ENCODE measurements around the gene STXBP5L.
"Not testable (repeated sequence)": the region's sequence is repeated elsewhere in the genome, so short reads cannot be mapped to it uniquely, and the experiment has no call there.

Gene STXBP5L

DNA sequence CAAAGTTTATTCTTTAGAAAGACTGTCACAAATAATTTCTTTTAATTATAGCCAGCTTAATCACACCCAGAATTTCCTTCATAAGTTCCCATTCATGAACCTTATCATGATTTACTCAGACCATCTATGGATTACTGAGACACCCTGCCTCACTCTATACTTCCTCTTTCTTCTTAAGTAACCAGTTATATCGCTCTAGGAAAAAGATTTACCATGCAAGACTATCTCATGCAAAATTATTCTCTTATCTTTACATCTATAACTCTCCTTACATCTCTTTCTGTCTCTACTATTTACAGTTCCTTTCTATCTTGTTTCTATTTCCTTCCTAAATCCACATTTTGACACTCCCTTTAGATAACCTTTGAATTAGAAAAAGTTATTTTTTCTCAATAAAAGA is 321.0 kb downstream of the STXBP5L start:
- no peak overlapping the region for H3K4me3 ChIP-seq (replicated peaks; ENCODE audit: low read depth, low read length)
- TF ChIP-seq, protein P1, sequence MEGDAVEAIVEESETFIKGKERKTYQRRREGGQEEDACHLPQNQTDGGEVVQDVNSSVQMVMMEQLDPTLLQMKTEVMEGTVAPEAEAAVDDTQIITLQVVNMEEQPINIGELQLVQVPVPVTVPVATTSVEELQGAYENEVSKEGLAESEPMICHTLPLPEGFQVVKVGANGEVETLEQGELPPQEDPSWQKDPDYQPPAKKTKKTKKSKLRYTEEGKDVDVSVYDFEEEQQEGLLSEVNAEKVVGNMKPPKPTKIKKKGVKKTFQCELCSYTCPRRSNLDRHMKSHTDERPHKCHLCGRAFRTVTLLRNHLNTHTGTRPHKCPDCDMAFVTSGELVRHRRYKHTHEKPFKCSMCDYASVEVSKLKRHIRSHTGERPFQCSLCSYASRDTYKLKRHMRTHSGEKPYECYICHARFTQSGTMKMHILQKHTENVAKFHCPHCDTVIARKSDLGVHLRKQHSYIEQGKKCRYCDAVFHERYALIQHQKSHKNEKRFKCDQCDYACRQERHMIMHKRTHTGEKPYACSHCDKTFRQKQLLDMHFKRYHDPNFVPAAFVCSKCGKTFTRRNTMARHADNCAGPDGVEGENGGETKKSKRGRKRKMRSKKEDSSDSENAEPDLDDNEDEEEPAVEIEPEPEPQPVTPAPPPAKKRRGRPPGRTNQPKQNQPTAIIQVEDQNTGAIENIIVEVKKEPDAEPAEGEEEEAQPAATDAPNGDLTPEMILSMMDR (IDR thresholded peaks at IDR 0.05; ENCODE audit: low read length, missing control alignments): no peak
- no peak for DNase-seq (ENCODE audit: low read depth)

DNA sequence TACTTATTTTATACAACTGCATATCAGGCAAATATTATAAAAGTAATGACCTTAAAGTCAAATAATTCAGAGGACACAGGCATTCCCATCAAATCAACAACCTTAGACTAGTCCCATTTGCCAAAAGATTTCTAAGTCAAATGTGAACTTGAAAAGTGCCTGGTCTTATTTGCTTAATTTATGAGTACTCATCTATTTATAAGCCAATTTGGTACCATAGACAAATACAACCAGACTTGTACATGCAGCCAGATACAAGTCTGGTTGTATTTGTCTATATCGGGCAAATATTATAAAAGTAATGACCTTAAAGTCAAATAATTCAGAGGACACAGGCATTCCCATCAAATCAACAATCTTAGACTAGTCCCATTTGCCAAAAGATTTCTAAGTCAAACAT is 322.2 kb downstream of the STXBP5L start:
- DNase-seq (ENCODE audit: low read depth); H3K4me3 ChIP-seq (replicated peaks; ENCODE audit: low read depth, low read length): not testable (repeated sequence)

DNA sequence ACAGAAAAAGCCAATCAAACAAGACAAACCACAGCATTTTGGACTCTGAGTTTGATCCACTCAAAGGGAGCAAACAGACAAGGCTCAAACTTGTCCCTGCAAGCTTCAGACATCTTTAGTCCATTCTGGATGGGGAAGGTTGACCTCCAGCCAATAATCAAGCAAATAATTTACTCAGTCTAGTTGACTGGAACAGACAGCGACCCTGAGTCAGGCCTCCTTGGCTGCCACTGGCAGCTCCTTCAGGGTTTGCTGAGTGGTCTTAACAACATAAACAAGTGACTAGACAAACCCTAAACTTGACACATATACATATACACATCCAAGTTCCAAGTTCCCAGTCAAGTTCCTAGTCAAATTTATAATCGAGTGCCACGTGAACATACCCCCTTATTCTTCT is 323.9 kb downstream of the STXBP5L start:
- TF ChIP-seq, protein P1 (IDR thresholded peaks at IDR 0.05; ENCODE audit: low read length, missing control alignments): no peak
- DNase-seq (ENCODE audit: low read depth): no peak
- H3K4me3 ChIP-seq (replicated peaks; ENCODE audit: low read depth, low read length): no peak overlapping the region

DNA sequence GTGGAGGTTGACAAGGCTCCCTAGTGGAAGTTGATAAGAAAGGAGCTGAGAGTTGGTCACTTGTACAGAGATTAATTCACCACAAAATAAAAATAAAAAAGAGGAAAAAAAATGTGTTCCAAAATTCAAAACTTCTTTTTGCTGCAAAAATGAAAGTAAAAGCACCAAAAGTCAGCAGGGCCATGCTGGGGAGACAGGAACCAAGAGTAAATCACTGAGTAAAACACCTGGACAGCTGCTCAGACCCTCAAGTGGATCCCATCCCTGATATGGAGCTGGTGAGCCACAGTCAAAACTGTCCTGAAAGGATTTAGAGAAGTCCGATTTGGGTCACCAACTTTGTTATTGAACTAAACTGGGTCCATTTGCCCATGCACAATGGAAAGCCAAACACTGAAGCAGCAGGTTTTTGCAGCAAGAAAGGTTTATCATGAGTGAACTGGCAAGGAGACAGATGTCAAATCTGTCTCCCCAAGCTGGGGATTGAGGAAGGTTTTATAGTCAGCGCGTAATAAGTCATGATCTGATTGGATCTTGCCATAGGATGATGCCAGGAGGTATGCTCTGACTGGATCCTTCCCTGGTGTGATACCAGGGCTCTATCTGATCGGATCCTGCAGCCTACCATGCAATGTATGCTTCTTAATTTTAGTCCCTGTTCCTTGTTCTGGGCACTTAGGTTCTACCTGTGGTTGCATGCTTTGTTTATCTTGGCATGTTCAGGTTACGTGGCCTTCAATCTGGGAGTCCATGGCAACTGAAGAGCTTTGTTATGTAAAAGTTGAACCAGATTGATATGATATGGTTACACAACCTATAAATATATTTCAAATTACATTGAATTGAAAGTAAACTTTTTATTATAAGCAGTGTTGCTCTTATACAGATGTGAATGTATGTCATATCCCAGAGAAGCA is 324.6 kb downstream of the STXBP5L start:
- no peak for DNase-seq (ENCODE audit: low read depth)
- TF ChIP-seq, protein P1 (IDR thresholded peaks at IDR 0.05; ENCODE audit: low read length, missing control alignments): no peak
- no peak overlapping the region for H3K4me3 ChIP-seq (replicated peaks; ENCODE audit: low read depth, low read length)

DNA sequence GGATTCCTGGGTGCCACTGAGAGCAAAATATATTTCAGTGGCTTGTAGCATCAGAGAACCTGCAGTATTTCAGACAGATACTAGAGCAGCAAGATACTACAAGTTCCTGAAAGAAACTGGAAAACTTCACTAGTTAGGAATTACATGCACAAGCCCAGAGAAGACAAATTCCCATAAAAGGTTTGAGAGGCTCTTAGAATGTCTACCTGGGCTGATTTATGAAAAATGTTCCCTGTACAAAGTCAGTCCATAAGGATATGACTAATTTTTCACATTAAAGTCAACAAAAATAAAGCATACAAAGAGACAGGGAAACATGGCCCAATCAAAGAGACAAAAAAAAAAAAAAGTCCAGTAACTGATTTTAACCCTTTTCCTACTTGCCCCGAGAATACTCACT is 335.2 kb downstream of the STXBP5L start:
- DNase-seq (ENCODE audit: low read depth): no peak
- TF ChIP-seq, protein P1 (IDR thresholded peaks at IDR 0.05; ENCODE audit: low read length, missing control alignments): no peak
- H3K4me3 ChIP-seq (replicated peaks; ENCODE audit: low read depth, low read length): no peak overlapping the region

DNA sequence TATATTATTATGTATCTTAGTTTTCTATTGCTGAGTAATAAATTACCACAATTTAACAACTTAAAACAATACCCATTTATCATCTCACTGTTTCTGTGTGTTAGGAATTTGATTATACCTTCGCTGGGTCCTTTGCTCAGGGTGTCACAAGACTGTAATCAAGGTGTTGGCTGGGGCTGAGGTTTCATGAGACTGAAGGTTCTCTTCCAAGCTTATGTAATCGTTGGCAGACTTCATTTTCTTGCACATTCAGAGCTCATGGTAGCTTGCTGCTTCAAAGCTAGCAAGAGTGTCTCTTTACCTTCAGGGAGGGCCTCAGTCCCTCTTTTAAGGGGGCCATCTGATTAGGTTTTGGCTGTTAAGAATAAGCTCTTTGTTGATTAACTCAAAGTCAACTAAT is 344.7 kb downstream of the STXBP5L start:
- DNase-seq (ENCODE audit: low read depth): no peak

DNA sequence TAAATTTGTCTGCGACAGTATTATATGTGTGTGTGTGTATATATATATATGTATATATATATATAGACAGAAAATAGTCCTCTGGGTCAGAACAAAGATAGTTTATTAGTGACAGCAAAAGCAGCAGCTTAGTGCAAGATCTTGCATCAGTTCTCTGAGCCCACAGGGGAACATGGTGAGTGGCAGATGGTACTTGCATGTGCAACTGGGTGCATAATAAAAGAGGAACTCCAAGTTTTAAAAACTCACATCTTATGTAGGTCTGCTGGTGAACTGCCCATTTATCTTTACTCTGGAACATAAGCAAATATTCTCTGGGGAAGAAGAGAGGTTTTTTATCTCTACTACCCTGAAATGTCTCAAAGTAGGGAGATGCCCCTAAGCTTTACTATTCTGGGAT is 361.4 kb downstream of the STXBP5L start:
- TF ChIP-seq, protein P1 (IDR thresholded peaks at IDR 0.05; ENCODE audit: low read length, missing control alignments): no peak
- no peak for DNase-seq (ENCODE audit: low read depth)
- H3K4me3 ChIP-seq (replicated peaks; ENCODE audit: low read depth, low read length): no peak overlapping the region

More for the DNA sequence above, 344.7 kb downstream of the STXBP5L start:
- TF ChIP-seq, protein P1 (IDR thresholded peaks at IDR 0.05; ENCODE audit: low read length, missing control alignments): no peak
- H3K4me3 ChIP-seq (replicated peaks; ENCODE audit: low read depth, low read length): no peak overlapping the region
